AG04450 (cell line): Measurements from ENCODE around the gene LRRC2. TPM values are rescaled to one million over a fixed set of nuclear protein-coding genes. Genes with fewer than 3 reads are reported as not detected.
"Not testable (repeated sequence)": the region's sequence is repeated elsewhere in the genome, so short reads cannot be mapped to it uniquely, and the experiment has no call there.

Source experiments
- CTCF ChIA-PET: fragments of 300-600, 350-600 bp; formaldehyde crosslinking; extraction: SDS; loops from one replicate; lab custom pipeline; 2022; ENCODE audit warnings: antibody characterized with exemption, inconsistent platforms; lab: Charles Lee
- POLR2A ChIA-PET: fragments of 350-600 bp; formaldehyde crosslinking; extraction: SDS; loops from one replicate; lab custom pipeline; 2021; ENCODE audit warnings: antibody characterized with exemption, inconsistent platforms; lab: Yijun Ruan, JAX
- DNase-seq: peaks from one replicate; pipeline ENCODE4 v3.0.0-alpha.2; 2011; ENCODE audit warnings: low read depth, low spot score
- H3K27ac ChIP-seq: one replicate; pipeline ENCODE4 v1.5.1; 2012; ENCODE audit warnings: low read depth, low read length, control low read depth
- H3K27me3 ChIP-seq: one replicate; pipeline ENCODE4 v1.6.0; 2012; ENCODE audit warnings: low read length; ENCODE audit not compliant: control insufficient read depth, insufficient read depth
- H3K4me3 ChIP-seq: 2 replicates; pipeline ENCODE4 v1.5.1; 2011; ENCODE audit warnings: mild to moderate bottlenecking, low read depth, low read length, control low read depth
- H3K9me3 ChIP-seq: 2 replicates; pipeline ENCODE4 v1.5.1; 2012; ENCODE audit warnings: low read length; ENCODE audit not compliant: control insufficient read depth, insufficient read depth
- polyA plus RNA-seq: library from polyadenylated mRNA; depleted of rRNA; stranded (reverse); fragments of >200 nt; gene quantifications from 2 replicates; pipeline ENCODE4 v1.2.3, GENCODE V29; 2011
- TF ChIP-seq, protein P1 (sequence below): IDR thresholded peaks from 2 replicates; pipeline ENCODE4 v1.5.1; 2011; ENCODE audit warnings: low read depth, low read length, control low read depth, inconsistent platforms

LRRC2 gene
- polyA plus RNA-seq, 1 experiment = 4.2 TPM

DNA sequence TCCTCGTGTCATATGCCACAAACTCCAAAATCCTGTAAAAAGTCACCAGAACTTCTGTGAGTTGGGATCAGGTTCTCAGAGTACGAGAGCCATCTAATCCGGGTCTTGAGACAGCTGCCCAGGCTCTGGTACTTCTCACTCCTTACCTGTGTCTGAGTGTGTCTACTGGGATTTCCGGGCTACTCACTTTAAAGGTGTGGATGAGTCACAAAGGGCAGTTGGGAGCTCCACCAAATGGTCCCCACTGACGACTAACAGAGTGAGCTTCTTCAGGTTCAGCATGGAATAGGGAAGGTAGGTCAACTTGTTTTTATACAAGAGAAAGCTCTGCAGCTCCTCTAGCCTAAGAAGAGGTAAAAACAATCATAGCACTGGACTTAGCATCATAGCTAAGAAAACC is 38.9 kb downstream of the LRRC2 start:
- CTCF ChIA-PET = interaction anchor here (0.5 kb wide), 1 partner anchor 12 kb away, joined by 4 read pairs; no protein-coding TSS in a partner anchor
- no peak for DNase-seq
- no peak overlapping the region for H3K4me3 ChIP-seq
- TF ChIP-seq, protein P1, sequence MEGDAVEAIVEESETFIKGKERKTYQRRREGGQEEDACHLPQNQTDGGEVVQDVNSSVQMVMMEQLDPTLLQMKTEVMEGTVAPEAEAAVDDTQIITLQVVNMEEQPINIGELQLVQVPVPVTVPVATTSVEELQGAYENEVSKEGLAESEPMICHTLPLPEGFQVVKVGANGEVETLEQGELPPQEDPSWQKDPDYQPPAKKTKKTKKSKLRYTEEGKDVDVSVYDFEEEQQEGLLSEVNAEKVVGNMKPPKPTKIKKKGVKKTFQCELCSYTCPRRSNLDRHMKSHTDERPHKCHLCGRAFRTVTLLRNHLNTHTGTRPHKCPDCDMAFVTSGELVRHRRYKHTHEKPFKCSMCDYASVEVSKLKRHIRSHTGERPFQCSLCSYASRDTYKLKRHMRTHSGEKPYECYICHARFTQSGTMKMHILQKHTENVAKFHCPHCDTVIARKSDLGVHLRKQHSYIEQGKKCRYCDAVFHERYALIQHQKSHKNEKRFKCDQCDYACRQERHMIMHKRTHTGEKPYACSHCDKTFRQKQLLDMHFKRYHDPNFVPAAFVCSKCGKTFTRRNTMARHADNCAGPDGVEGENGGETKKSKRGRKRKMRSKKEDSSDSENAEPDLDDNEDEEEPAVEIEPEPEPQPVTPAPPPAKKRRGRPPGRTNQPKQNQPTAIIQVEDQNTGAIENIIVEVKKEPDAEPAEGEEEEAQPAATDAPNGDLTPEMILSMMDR = no peak
- no peaks in the 10 kb centered on the region for H3K27me3 ChIP-seq
- no peak overlapping the region for H3K27ac ChIP-seq
- POLR2A ChIA-PET = no interaction called here
- H3K9me3 ChIP-seq = no peaks in the 10 kb centered on the region

DNA sequence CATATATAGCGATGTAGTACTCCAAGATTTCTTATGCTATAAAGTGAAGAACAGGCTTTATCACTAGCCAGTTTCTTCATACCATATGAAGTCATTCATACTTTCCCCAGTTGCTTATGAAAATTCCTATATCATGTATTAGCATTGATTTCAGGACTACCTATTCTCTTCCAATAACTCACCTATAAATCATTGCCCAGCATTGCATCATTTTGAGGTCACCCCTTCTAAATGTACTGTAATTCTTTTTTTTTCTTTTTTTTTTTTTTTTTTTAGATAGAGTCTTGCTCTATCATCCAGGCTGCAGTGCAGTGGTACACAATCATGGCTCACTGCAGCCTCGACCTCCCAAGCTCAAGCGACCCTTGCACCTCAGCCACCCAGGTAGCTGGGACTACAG is 41.3 kb downstream of the LRRC2 start:
- Histone ChIP-seq H3K27me3 (no peaks in the 10 kb centered on the region), H3K27ac (no peak overlapping the region), H3K4me3 (no peak overlapping the region), H3K9me3 (no peaks in the 10 kb centered on the region)
- ChIA-PET POLR2A (no interaction called here), CTCF (interaction anchor here (0.5 to 1.5 kb wide), 2 partner anchors 38 to 103 kb away, joined by 3 read pairs; no protein-coding TSS in a partner anchor)
- TF ChIP-seq, protein P1 = no peak
- no peak for DNase-seq

DNA sequence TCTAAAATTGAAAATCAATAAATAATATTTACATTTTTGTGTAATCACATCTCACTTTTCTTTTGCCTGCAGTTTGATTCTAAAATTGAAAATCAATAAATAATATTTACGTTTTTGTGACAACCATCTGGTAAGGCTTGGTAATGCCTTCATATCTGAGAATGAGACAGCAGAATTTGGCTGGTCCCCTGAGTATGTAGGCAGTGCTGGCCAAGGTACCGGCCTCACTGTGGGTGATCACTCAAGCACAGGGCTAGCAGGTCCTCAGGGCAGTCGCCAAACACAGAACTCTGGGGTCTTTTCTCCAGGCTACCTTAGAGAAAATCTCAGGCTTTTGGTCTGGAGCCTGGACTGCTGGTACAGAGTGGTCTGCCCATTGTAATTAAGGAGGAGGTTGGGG is 42.1 kb downstream of the LRRC2 start:
- TF ChIP-seq, protein P1 = no peak
- ChIA-PET CTCF (no interaction called here), POLR2A (no interaction called here)
- DNase-seq = no peak
- H3K9me3 ChIP-seq = no peaks in the 10 kb centered on the region
- no peak overlapping the region for H3K4me3 ChIP-seq
- H3K27ac ChIP-seq = no peak overlapping the region
- H3K27me3 ChIP-seq = no peaks in the 10 kb centered on the region

DNA sequence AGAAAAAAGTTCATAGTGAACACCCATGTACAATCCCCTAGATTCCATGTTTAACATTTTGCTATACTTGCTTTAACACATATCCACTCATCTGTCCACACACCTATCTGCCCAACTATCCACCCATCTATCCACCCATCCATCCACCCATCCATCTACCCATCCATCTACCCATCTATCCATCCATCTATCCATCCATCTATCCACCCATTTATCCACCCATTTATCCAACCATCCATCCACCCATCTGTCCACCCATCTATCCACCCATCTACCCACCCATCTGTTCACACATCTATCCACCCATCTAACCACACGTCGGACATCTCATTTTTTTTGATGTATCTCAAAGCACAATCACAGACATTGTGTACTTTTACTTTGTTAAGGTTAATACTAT is 42.5 kb downstream of the LRRC2 start:
- no peak for DNase-seq
- no peak overlapping the region for H3K27ac ChIP-seq
- H3K9me3 ChIP-seq = no peaks in the 10 kb centered on the region
- H3K4me3 ChIP-seq = no peak overlapping the region
- TF ChIP-seq, protein P1 = no peak
- POLR2A ChIA-PET = no interaction called here
- CTCF ChIA-PET = no interaction called here
- H3K27me3 ChIP-seq = no peaks in the 10 kb centered on the region

DNA sequence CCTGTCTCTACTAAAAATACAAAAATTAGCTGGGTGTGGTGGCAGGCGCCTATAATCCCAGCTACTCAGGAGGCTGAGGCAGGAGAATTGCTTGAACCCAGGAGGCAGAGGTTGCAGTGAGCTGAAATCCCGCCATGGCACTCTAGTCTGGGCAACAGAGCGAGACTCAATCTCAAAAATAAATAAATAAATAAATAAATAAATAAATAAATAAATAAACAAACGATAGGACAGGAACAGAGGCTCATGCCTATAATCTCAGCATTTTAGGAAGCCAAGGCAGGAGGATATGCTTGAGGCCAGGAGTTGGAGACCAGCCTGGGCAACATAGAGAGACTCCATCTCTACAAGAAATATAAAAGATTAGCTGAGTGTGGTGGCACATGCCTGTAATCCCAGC is 43.9 kb downstream of the LRRC2 start:
- H3K27me3 ChIP-seq, CTCF ChIA-PET, H3K4me3 ChIP-seq, H3K27ac ChIP-seq, DNase-seq, H3K9me3 ChIP-seq, POLR2A ChIA-PET: not testable (repeated sequence)

DNA sequence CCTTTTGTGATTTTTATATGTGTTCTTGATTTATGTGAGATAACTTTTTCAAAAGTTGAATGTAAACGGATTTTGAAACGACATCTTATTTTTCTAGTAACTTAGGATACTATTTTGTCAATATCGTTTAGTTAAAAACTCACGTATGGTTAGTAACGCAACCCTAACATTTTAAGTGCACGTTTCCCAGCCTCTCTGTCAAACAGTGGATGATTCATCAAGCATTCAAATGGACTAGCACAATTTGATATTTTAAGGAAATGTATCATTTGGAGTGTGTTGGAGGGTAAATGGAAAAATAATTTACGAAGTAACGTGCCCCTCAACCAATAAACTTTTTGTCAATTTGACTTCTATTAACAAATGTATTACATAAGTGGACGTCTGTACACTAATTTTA is 45.0 kb downstream of the LRRC2 start:
- no peak for DNase-seq
- H3K9me3 ChIP-seq = no peaks in the 10 kb centered on the region
- no peak overlapping the region for H3K4me3 ChIP-seq
- ChIA-PET CTCF (no interaction called here), POLR2A (no interaction called here)
- H3K27me3 ChIP-seq = no peaks in the 10 kb centered on the region
- TF ChIP-seq, protein P1 = no peak
- H3K27ac ChIP-seq = no peak overlapping the region
